Sigmoid colon (tissue), 7 donors: ENCODE results near the gene PRKAG2. TPM values are rescaled to one million over a fixed set of nuclear protein-coding genes. Genes with fewer than 3 reads are reported as not detected.

Experiments used
- DNase-seq: peaks from one replicate; pipeline ENCODE4 v3.0.0-alpha.2; 2019
- H3K27ac ChIP-seq, 4 donors: fragments of 200-600 bp; sonication (generic); one replicate each; pipeline ENCODE4 v1.5.1; 2016 to 2019; ENCODE audit warnings: mild to moderate bottlenecking in 1 of 4
- H3K27me3 ChIP-seq, 3 donors: fragments of 200-600 bp; sonication (generic); one replicate each; pipeline ENCODE4 v1.5.1; 2019; ENCODE audit warnings: mild to moderate bottlenecking in 1 of 3
- H3K36me3 ChIP-seq, 4 donors: fragments of 200-600 bp; sonication (generic); one replicate each; pipeline ENCODE4 v1.5.1; 2016 to 2019
- H3K4me1 ChIP-seq, 4 donors: fragments of 200-600 bp; sonication (generic); one replicate each; pipeline ENCODE4 v1.5.1; 2017 to 2019
- H3K4me3 ChIP-seq, 4 donors: fragments of 200-600 bp; sonication (generic); one replicate each; pipeline ENCODE4 v1.5.1; 2017 to 2019; ENCODE audit warnings: mild to moderate bottlenecking in 2 of 4, moderate library complexity in 1 of 4
- H3K9me3 ChIP-seq, 4 donors: fragments of 200-600 bp in 3 of 4; sonication (generic) in 3 of 4; one replicate each; pipeline versions ENCODE4 v1.5.1 to v1.6.1; 2013 to 2019
- CTCF ChIP-seq, 4 experiments: fragments of 450-650 bp in 3 of 4; fragments of 200-600 bp in 1 of 4; IDR thresholded peaks; one replicate each; pipeline ENCODE4 v1.5.1; 2016 to 2019; ENCODE audit warnings: antibody characterized with exemption in 4 of 4, mild to moderate bottlenecking in 3 of 4, moderate library complexity in 2 of 4
- EP300 ChIP-seq, 4 donors: sonication (generic); formaldehyde crosslinking; IDR thresholded peaks; one replicate each; pipeline ENCODE4 v1.6.1; 2017; ENCODE audit warnings: antibody characterized with exemption in 4 of 4
- POLR2A ChIP-seq, 2 donors: fragments of 450-650 bp; IDR thresholded peaks; one replicate each; pipeline ENCODE4 v1.6.1; 2016; ENCODE audit warnings: antibody characterized with exemption in 2 of 2, mild to moderate bottlenecking in 2 of 2, moderate library complexity in 2 of 2
- POLR2AphosphoS5 ChIP-seq, 4 donors: sonication (generic); formaldehyde crosslinking; IDR thresholded peaks; one replicate each; pipeline ENCODE4 v1.6.1; 2017; ENCODE audit warnings: antibody characterized with exemption in 4 of 4
- WGBS, 2 donors: extraction: QIAGEN DNeasy Blood & Tissue Kit; methylation state at CpG; one replicate each; pipeline ENCODE4 v1.1.7; 2013; 5-methylcytosine and 5-hydroxymethylcytosine counted together
- intact Hi-C: fragments of 100-400 bp; cut with DNase I; formaldehyde crosslinking; loops from one replicate; pipeline ENCODE4 v1.15.1; 2023
- polyA plus RNA-seq, 3 donors: library from polyadenylated mRNA; stranded (reverse); fragments of 200-250 nt; gene quantifications; one replicate each; pipeline ENCODE4 v1.2.3, GENCODE V29; 2013
- total RNA-seq, 4 donors: library from RNA; depleted of rRNA; stranded (reverse); fragments of >200 nt; gene quantifications; one replicate each; pipeline ENCODE4 v1.1.0, GENCODE V29; 2016
- donor health status: healthy with polysubstance abuse.
- donor health status: Bipolar disorder and iron deficiency.
- donor health status: healthy.

The PRKAG2 gene
- total and polyA plus RNA-seq, 7 donors: 19.2 to 51.2 (median 37.1) TPM

DNA sequence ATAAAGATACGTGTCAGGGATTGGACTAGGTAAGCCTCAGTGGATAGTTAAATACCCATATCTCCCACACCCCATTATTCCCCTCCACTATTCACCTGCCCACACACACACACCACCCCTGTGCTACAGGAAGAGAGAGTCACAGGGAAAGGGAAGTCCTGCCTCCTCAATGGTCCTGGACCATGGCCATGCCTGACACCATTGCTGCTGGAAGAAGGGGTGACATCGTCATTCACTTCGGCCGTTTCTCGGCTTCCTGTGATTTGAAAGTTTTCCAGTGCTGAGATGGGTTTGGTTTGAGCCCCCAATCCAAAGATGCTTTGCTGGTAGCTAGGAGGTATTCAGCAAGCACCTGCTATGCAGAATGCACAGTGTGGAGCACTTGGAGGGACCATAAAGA, 18.5 kb downstream of the PRKAG2 start:
- WGBS, 2 donors: 86 to 90% methylated on average over 5 of the region's 5 CpGs

GRCh38 chr7:151857866-151858450, 19.0 kb downstream of the PRKAG2 start:
- 65 to 85% methylated on average over 7 of the region's 7 CpGs for WGBS, 2 donors
- Histone ChIP-seq H3K4me1 (no peaks in the 10 kb centered on the region), H3K27ac (no peak overlapping the region), H3K27me3 (no peaks in the 10 kb centered on the region), H3K9me3 (no peaks in the 10 kb centered on the region), H3K36me3 (no peaks in the 10 kb centered on the region), H3K4me3 (no peak overlapping the region)
- TF ChIP-seq POLR2AphosphoS5 (IDR thresholded peaks at IDR 0.05) (no peak), POLR2A (IDR thresholded peaks at IDR 0.05) (no peak), EP300 (IDR thresholded peaks at IDR 0.05) (no peak), CTCF (IDR thresholded peaks at IDR 0.05) (no peak)
- DNase-seq: no peak
- intact Hi-C loops: no loop called here

More for the DNA sequence above, 18.5 kb downstream of the PRKAG2 start:
- H3K27me3 ChIP-seq: no peaks in the 10 kb centered on the region
- DNase-seq: no peak
- no peak overlapping the region for H3K4me3 ChIP-seq
- no peaks in the 10 kb centered on the region for H3K36me3 ChIP-seq
- intact Hi-C loops: no loop called here
- TF ChIP-seq EP300 (IDR thresholded peaks at IDR 0.05): no peak
- no peak for TF ChIP-seq POLR2A (IDR thresholded peaks at IDR 0.05)
- TF ChIP-seq POLR2AphosphoS5 (IDR thresholded peaks at IDR 0.05): no peak
- no peak for TF ChIP-seq CTCF (IDR thresholded peaks at IDR 0.05)
- no peaks in the 10 kb centered on the region for H3K4me1 ChIP-seq
- H3K27ac ChIP-seq: no peak overlapping the region
- no peaks in the 10 kb centered on the region for H3K9me3 ChIP-seq

GRCh38 chr7:151857412-151857811, 19.5 kb downstream of the PRKAG2 start:
- no peaks in the 10 kb centered on the region for H3K9me3 ChIP-seq
- intact Hi-C loops: no loop called here
- TF ChIP-seq POLR2AphosphoS5 (IDR thresholded peaks at IDR 0.05): no peak
- TF ChIP-seq EP300 (IDR thresholded peaks at IDR 0.05): no peak
- TF ChIP-seq POLR2A (IDR thresholded peaks at IDR 0.05): no peak
- no peak for TF ChIP-seq CTCF (IDR thresholded peaks at IDR 0.05)
- H3K27ac ChIP-seq: no peak overlapping the region
- no peak overlapping the region for H3K4me3 ChIP-seq
- no peak for DNase-seq
- whole genome bisulfite sequencing, 2 donors: 90 to 94% methylated on average over 12 of the region's 12 CpGs
- H3K4me1 ChIP-seq: no peaks in the 10 kb centered on the region
- no peaks in the 10 kb centered on the region for H3K36me3 ChIP-seq
- H3K27me3 ChIP-seq: no peaks in the 10 kb centered on the region

GRCh38 chr7:151856516-151856915, 20.4 kb downstream of the PRKAG2 start:
- Histone ChIP-seq H3K4me1 (no peaks in the 10 kb centered on the region), H3K27ac (no peak overlapping the region), H3K27me3 (no peaks in the 10 kb centered on the region), H3K36me3 (no peaks in the 10 kb centered on the region), H3K9me3 (no peaks in the 10 kb centered on the region), H3K4me3 (no peak overlapping the region)
- TF ChIP-seq POLR2AphosphoS5 (IDR thresholded peaks at IDR 0.05): no peak
- no peak for TF ChIP-seq EP300 (IDR thresholded peaks at IDR 0.05)
- TF ChIP-seq POLR2A (IDR thresholded peaks at IDR 0.05): no peak
- TF ChIP-seq CTCF (IDR thresholded peaks at IDR 0.05): no peak
- WGBS, 2 donors: 86 to 93% methylated on average over 16 of the region's 16 CpGs
- intact Hi-C loops: no loop called here
- no peak for DNase-seq

DNA sequence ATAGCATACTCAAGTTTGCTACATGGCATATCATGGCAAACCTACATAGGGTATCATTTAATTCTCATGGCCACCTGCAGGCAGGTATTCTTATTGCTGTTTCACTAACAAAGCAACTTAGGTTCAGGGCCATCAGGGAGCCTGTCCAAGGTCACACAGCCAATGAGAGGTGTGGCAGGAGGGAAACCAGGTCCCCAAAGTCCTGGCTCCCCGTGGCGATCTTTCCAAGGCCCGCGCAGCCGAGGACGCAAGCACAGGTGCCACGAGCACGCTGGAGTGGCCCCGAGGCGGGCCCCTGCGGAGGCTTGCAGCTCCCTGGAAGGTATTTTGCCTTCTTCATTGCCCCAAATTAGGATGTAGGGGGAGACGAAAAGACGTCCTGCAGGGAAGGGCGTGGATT, 20.8 kb downstream of the PRKAG2 start:
- H3K27me3 ChIP-seq: no peaks in the 10 kb centered on the region
- H3K4me3 ChIP-seq: no peak overlapping the region
- intact Hi-C loops: no loop called here
- H3K4me1 ChIP-seq: no peaks in the 10 kb centered on the region
- WGBS, 2 donors: 86 to 93% methylated on average over 14 of the region's 14 CpGs
- no peaks in the 10 kb centered on the region for H3K9me3 ChIP-seq
- H3K27ac ChIP-seq: no peak overlapping the region
- H3K36me3 ChIP-seq: no peaks in the 10 kb centered on the region
- TF ChIP-seq CTCF (IDR thresholded peaks at IDR 0.05) (no peak), POLR2A (IDR thresholded peaks at IDR 0.05) (no peak), EP300 (IDR thresholded peaks at IDR 0.05) (no peak), POLR2AphosphoS5 (IDR thresholded peaks at IDR 0.05) (no peak)
- no peak for DNase-seq
